Left renal pelvis (tissue), 4 donors: Measurements from ENCODE around the gene METTL3. TPM values are rescaled to one million over a fixed set of nuclear protein-coding genes. Genes with fewer than 3 reads are reported as not detected.

ENCODE experiments used
- DNase-seq, 4 donors: peaks; one replicate each; pipeline ENCODE4 v3.0.0-alpha.2; 2013; ENCODE audit warnings: low read depth in 4 of 4, low spot score in 3 of 4
- polyA plus RNA-seq, 4 donors: library from polyadenylated mRNA; unstranded; fragments of 120-200 nt; gene quantifications; one replicate each; pipeline ENCODE4 v1.2.1, GENCODE V29; 2013; ENCODE audit not compliant: insufficient read length in 4 of 4

Gene METTL3
- polyA plus RNA-seq, 4 donors: 61.3 to 107 (median 84.3) TPM

DNA sequence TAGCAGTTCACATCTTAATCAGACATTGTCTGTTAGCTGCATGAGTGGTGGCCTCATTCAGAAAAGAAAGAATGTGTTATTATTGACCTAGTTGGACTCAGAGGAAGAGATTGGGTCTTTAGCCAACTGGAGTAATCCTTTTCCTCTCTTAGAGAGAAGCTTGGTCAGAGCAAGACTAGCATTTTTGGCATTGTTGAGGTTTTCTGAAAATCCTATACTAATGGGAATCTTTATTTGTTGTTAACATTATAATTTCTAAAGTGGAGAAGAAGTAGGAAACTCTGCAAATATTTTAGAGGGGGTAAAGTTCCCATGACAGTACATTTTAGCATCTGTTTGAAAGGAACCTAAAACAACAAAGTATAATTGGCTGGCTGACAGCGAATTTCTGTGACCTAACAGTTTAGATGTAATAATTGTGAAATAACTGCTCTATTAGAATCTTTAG lies 24.5 kb downstream of the METTL3 start:
- no peak for DNase-seq

DNA sequence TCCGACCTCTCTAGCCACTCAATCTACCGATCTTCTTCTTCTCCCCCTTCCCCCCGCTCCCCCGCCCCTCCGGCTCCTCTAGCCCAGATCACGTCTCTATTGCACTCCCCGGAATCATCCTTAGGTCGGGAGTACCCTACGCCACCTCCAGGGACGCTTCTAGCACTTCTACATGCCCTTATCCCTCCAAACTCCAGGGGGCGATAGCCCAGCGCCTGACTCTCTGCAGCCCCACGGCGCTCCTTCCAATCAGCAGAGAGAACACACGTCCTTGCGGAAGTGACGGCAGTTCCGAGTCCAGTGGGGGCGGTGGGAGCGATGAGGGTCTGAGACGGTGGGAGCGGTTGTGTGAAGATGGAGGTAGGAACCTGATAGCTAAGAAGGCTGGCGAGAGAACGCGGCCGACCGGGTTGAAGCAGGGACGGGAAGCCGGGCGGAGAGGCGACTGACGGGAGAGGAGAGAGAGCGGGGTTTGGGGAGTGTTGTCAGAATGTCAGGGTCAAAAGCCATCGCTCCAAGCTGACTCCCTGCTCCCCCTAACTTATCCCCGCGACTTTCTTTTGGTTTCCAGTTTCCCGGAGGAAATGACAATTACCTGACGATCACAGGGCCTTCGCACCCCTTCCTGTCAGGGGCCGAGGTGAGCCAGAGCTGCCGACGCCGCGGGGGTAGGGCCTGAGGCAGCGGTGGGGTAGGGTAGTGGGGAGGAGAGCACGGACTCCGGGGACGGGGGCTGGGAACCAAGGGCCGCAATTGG lies 34.0 kb downstream of the METTL3 start, which contains the start of the genes RAB2B and TOX4:
TSS of gene RAB2B (minus strand) at position 35 of the 757 bp plus-strand sequence. CDS start 87 bp downstream, outside the sequence.
TSS of gene TOX4 (plus strand) at position 271 of the 757 bp plus-strand sequence. CDS start at position 355, 84 bp downstream.
- DNase-seq: peak; percentile 96 to 98 (median 98)

DNA sequence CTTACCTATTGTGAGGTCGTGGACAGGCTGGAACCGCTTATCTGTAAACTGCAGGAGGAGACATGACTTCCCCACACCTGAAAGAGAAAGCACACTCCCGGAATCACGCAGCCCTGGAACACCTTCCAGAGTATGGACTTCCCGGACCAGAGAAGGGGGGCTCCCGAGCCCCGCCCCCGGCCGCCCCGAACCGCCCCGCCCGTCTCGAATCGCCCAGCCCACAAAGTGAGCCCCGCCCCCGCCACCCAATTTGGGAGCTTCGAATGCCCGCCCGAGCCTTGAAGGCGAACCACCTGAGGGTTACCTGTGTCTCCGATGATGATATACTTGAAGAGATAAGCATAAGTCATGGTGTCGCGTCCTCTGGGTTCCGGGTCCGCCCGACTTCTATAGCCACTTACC lies 34.6 kb downstream of the METTL3 start:
- DNase-seq: peak in 2 of 4 donors; percentile 59 to 72

DNA sequence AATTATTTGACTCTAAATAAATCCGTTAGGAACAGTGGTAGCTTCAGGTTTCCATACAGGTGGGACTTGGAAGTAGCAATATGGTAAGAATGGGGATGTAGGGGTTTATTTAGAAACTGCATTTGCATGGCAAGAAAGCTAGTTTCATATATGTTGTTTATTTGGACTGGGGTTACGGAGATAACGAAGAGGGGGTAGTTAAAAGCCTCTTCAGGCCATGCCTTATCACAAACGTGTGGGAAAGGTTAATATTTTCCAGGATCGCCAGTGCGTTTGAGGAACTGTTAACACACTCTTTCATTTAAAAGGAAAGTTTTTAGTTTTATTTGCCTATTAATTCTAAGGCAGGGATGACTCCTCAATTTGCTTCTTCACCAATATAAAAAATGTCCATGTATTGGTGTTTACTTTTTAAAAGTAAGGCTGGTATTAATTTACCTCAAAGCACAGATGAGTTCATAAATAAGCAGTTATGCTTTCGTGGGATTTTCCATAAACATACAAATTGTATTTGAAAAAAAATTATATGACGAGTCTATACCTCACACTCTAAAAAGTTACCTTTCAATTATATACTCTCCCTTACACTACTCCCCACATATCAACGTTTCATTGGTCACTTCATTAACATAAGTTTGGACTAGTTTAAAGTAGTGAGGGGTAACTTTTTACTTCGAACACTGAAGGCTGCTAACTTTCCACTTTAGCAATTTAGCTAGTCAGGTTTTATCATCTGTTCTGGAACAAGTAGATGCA lies 35.2 kb downstream of the METTL3 start:
- DNase-seq: no peak

DNA sequence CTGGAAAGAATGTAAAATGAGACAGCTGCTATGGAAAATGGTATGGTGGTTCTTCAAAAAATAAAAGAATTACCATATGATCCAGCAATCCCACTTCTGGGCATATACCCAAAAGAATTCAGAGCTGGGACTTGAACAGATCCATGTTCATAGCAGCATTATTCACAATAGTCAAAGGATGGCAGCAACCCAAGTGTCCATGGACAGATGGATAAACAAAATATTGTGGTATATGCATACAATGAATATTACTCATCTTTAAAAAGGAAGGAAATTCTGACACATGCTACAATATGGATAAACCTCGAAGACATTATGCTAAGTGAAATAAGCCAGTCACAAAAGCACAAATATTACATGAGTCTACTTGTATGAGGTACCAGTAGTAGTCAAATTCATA lies 43.5 kb downstream of the METTL3 start:
- DNase-seq: no peak

DNA sequence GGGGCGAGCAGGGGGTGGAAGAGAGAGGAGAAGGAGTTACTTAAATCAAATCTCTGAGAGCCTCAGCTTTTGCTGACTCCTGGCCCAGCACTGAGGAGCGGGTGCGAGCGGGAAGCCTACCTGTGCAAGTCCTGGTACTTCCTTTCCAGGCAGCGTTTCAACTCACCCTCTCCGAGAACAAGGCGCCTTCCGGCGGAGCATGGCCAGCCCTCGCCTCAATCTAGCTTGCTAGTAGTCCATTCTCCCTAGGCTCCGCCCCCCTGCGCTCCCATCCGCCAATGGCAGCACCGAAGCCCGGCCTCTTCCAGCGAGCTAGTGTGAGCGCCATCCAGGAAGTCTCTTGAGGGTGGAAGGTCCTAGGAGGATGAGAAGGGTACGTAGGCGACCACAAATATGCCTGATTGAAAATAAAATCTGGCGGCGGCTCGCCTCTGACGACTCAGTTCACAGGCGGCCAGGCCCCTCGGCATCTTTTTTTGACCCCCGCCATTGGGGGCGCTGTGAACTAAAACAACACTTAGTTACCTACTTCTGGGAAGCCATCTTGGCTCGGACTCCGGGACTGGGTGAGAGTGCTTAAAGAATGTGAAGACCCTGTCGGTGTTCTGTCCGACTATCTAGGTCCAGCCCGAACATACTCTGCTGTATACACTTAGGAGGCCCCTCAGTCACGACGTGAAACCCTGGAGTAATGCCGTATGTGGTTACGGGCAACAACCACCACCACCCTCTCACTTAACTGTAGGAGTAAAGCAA lies 55.0 kb downstream of the METTL3 start, which contains the start of gene CHD8:
TSS of gene CHD8 (minus strand) at position 212 of the 756 bp plus-strand sequence. CDS start 24,480 bp downstream, outside the sequence.
- peak; percentile 97 to 99 (median 99) for DNase-seq

DNA sequence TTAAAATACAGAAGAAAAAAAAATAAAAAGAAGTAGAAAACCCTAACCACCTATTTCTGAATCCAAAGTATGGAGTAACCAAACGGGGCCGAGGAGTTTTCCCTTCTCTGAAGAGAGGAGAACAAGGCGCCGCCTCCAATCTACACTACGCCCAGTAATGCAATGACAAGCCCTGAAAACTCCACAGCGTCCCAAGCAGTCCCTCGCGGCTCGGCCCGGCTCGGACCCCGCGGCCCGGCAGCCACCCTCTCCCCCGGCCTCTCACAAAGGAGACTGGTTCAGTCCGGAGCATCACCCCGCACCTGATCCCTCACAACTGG lies 55.6 kb downstream of the METTL3 start:
- DNase-seq: no peak

DNA sequence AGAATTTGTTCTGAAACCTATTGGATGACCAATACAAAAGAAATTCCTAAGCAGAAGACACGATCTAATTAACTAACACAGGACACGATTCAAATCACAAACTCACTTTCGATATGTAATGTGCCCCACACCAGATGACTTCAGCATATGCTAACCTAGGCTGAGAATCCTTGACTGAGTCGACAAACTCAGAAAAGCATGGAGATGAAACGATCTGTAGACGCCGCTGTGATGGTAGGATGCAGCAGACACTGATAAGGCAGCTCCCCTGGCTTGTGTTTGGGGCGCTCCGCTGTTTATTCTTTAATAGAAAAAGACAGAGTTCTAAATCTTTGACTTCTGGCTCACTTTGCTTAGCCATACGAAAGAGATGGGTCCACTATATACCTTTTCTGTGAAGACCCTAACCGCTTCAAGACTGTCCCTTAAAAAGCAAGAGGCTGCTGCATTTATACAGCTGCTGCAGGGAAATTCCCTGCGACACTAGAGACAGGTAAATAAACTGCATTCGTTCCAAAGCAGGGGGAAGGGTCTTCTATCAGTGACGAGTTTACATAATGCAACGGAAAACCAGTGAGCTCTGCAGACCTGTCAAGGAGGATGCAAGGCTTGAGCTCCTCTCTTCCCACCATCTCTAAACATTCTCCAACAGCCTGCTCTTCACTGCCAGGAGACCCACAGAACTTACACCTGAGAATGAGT lies 56.1 kb downstream of the METTL3 start:
- no peak for DNase-seq

DNA sequence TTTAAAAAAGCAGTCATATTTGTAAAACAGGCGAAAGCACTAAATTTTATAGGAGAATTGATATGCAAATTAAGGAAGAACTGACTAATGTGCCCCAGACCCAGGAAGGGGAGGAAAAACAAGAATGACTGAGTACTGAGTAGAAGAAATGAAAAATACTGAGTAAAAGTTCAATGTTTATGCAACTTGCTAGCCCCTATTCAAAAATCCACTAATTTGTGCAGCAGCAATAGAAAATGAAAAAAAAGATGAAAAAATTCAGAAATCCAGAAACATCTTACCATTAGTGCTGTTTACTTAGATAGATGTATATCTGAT lies 61.3 kb downstream of the METTL3 start:
- no peak for DNase-seq

Other genes with a start within 250 kb of the METTL3 start
- gene HNRNPC, start 241.9 kb downstream of the METTL3 start, polyA plus RNA-seq: 1,000 to 10,000 TPM in 1 of 4 donors, 100 to 1,000 TPM in 3; 632 to 1,044 (median 906) TPM
- gene RPGRIP1, start 231.3 kb downstream of the METTL3 start, polyA plus RNA-seq: under 1 TPM; 0.40 to 0.56 (median 0.52) TPM
- gene SUPT16H, start 127.3 kb downstream of the METTL3 start, polyA plus RNA-seq: 100 to 1,000 TPM; 111 to 158 (median 144) TPM
- 10 to 100 TPM; 62.1 to 78.4 (median 73.6) TPM for gene CHD8, start 55.2 kb downstream of the METTL3 start, polyA plus RNA-seq
- gene RAB2B, start 34.4 kb downstream of the METTL3 start, polyA plus RNA-seq: 10 to 100 TPM; 37.7 to 44.4 (median 39.2) TPM
- 10 to 100 TPM; 50.0 to 62.7 (median 59.5) TPM for gene TOX4, start 34.1 kb downstream of the METTL3 start, polyA plus RNA-seq
- 10 to 100 TPM; 56.7 to 64.8 (median 60.1) TPM for gene SALL2, start 15.0 kb upstream of the METTL3 start, polyA plus RNA-seq
- gene OR10G3, start 68.7 kb upstream of the METTL3 start, polyA plus RNA-seq: under 1 TPM in 1 of 4 donors, not detected in 3; 0.12 TPM
- not detected for gene OR10G2, start 123.6 kb upstream of the METTL3 start, polyA plus RNA-seq
- gene OR4E2, start 142.5 kb upstream of the METTL3 start, polyA plus RNA-seq: under 1 TPM in 1 of 4 donors, not detected in 3; 0.09 TPM
- under 1 TPM in 1 of 4 donors, not detected in 3; 0.09 TPM for gene OR4E1, start 162.5 kb upstream of the METTL3 start, polyA plus RNA-seq